Activated CD8-positive, alpha-beta memory T cell treated with anti-CD3 and anti-CD28 coated beads, Interleukin-2, amount 50 U/mL, for 24 hours (primary cell): ENCODE measurements around the gene EBF3.

ENCODE experiments used
- DNase-seq: peaks from one replicate; pipeline ENCODE4 v3.0.0-alpha.2; 2020; ENCODE audit errors: extremely low read depth

EBF3 gene

DNA sequence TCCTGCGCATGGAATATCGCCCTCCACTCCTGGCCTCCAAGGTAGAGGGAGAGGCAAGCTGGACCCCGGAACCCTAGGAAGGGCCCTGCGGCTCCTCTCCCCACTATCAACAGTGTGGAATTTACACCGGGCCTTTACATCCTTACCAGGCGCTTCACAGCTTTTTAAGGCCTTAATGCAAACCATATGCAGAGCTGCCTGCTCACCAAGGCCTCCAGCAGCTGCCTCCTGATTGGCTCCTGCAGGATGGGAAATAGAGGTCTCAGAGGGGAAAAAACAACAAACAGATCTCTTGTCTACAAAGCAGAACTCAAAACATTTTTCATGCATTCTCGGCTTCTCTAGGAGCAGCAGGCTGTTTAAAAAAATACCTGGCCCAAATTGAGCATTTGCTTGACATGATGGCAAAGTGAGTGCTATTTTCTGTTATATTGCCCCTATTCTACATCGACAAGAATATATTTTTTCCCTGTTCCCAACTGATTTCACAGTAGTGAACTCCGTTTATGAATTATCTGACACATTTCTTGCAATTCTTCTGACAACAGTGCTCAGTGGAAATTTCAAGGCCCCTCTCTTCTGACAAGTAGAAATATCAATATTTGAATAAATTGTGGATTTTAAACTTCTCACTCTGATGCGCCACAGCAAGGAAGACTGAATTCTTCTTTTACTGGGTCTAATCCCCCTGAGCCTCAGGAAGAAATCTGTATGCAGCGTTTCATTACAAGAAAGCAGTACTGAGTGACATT, 51.7 kb downstream of the EBF3 start:
- DNase-seq: no peak

DNA sequence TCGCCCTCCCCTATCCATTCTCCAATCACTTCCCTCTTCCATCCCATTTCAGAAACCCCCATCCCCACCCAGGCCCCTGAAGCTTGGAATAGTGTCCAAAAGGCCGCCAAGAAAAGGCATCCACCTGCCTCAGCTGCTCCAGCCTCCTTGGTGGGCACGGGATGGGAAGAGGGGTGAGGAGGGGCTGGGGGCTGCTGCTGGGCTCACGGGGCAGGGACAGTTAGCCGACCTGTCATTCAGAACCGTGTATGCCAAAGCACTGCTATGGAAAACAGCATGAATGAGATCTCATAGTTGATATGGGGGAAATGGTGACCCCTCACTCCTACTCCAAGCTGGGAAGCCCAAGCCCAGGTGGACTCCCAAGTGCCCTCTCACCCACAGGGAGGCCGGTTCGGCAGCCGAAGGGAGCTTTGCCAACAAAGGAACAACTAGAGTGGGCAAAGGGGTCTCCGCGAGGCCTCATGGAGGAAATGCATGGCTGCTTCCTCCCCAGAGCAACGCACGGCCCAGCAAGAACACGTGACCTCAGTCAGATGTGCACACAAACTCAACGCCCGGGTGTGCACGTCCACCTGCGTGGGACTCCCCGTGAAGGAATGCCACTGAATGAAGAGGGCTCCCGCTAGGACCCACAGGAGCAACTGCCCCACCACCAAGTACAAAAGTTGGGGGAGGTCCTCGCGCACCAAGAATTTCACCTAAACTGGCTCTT, 52.5 kb downstream of the EBF3 start:
- no peak for DNase-seq

DNA sequence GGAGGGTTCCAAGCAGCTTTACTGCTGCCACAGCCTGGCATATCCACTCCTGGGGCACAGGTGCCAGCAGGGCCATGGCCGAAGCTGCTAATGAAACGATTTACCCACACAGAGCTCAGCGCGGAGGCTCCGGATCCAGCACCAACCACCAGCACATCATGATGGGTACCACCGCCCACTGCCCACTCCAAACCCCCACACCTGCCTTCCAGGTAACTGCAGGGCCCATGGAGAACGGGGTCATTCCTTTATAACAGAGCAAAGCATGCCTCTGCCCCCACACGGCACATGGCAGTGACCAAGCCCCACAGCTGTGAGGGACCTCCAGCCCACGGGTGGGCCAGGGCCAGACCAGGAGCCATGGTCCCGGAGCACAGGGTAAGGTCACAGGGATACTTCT, 53.2 kb downstream of the EBF3 start:
- no peak for DNase-seq

DNA sequence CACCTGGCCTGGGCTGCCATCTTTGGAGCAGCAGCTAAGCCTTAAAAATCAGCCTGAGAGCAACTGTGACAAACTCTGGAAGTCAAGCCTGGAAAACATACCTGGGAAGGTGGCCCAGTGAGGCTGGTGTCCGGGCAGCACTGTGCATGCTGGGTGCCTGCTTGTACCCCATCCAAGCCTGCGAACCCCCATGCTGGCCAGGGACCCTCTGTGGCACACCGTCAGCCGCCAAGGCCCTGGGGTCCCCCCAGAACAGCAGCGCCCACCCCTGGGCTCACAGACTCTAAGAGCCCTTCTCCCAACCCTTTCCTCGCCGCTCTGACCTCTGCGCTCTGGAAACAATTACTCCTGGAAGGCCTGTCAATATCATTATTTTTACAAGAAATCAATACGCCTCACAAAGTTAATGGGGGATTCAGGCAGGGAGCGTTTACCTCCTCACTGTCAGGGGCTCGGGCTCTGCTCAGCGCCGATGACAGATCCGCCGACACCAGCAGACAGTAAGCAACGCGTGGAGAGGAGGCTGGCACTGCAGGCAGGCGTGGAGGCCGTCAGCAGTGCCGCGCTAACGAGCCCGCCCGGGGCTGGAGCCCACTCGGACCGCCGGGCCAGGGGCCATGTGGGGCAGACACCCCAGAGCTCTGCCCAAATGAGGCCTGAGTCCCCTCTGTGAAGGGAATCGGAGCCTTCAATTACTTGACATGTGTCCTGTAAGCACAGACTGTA, 54.4 kb downstream of the EBF3 start:
- no peak for DNase-seq

DNA sequence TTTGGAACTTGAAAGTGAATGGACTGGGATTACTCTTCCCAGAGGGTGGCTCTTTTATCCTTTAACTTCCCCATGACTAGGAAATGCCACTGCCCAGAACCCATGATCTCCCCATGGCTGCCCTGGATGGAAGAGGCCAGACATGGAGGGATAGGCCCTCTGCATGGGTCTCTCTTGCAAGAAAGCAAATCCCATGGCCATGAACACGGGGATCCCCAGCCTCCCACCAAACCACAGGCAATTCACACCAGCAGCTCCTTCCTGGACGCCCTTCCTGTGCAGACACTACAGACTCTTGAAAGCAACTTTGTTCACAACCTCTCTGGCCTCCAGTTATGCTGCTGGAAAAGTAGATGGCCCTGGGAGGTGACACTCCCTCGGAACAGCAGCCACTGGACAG, 55.0 kb downstream of the EBF3 start:
- DNase-seq: no peak

DNA sequence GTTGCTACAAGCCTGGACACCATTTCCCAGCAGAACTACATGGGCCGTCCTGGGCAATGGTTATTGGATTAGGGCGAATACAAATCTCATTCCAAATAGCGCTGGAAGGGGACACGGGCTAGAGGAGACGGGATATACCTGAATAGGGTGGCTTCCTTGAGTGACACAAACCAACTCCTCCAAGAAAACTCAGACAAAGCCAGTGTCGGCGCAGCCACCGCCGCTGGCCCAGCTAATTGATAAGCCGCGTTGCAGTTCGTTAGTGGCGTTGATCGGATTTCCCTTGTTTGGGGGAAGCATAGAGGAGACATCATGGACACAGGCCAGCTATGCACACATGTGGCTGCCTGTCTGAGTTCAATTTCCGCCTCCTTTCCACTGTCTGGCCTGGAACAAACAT, 55.7 kb downstream of the EBF3 start:
- DNase-seq: no peak

DNA sequence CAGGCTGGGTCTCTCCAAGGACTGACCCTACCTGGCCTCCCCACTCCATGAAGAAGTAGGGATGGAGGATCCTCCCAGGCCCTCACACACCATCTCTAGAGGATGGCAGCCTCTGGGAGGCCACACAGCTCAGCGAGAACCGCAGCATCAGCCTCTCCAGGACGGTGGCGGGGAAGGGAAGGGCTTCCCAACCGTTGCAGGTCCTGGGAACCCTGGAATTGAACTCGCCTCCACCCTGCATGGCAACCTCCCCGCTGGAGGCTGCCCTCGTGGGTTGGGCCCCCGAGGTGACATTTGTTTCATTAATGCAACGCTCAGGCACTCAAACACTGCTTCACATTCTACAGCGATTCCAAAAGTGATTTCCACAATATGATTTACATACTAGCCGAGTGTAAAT, 58.5 kb downstream of the EBF3 start:
- no peak for DNase-seq

DNA sequence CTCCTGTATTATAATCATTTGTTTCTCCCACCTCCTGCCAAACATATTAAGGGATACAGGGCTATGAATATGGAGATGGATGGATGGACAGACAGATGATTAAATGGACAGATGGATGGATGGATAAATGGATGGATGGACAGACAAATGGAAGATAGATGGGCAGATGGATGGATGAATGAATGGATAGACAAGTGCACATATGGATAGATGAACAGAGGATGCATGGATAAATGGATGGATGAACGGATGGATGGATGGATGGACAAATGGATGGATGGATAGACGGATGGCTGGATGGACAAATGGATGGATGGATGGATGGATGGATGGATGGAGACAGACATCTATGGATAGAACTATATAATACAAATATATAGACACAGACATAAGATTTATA, 59.8 kb downstream of the EBF3 start:
- DNase-seq: no peak

DNA sequence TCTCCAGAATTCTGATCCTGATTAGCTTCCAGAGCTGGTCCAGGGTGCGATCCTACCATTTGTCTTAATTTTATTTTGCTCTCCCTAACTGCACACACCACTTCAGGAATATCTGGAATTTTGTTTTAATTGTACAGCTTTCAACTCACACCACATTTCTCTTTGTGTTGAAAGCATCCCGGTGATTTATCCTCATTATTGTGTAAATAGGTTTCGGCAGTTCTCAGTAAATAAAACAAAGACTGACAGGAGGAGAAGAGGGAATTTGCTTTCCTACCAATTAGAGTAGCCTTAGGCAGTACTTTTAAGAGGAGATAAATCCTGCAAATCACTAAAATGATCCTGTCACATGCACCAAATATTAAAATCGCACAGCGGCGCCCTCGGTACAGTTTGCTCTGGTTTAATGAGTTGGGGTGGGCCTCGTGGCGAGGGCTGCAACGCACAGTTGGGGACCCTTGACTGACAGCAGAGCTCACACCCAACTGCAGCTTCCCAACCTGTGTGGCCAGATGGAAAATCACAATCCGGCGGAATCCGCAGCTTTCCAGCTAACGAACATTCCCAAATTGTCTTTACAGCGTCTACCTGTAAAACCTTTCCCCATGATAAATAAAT, 62.6 kb downstream of the EBF3 start:
- DNase-seq: no peak

DNA sequence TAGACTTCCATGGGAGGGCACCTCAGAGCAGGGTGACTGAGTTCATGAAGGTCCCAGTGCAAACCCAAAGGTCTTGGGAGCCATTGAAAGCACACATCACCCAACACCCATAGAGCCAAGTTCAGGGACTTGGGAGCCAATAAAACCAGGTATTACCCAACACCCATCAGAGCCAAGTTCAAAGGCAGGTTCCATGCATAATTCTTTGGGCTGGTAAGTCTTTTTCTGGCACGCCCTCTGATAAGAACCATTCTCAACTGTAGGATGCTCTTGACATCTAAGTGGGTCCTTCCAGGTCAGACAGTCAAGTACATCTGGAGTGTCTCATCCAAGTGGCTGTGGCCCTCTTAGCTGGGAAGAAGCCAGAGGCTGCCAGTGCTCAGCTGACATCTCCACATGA, 63.2 kb downstream of the EBF3 start:
- DNase-seq: no peak

DNA sequence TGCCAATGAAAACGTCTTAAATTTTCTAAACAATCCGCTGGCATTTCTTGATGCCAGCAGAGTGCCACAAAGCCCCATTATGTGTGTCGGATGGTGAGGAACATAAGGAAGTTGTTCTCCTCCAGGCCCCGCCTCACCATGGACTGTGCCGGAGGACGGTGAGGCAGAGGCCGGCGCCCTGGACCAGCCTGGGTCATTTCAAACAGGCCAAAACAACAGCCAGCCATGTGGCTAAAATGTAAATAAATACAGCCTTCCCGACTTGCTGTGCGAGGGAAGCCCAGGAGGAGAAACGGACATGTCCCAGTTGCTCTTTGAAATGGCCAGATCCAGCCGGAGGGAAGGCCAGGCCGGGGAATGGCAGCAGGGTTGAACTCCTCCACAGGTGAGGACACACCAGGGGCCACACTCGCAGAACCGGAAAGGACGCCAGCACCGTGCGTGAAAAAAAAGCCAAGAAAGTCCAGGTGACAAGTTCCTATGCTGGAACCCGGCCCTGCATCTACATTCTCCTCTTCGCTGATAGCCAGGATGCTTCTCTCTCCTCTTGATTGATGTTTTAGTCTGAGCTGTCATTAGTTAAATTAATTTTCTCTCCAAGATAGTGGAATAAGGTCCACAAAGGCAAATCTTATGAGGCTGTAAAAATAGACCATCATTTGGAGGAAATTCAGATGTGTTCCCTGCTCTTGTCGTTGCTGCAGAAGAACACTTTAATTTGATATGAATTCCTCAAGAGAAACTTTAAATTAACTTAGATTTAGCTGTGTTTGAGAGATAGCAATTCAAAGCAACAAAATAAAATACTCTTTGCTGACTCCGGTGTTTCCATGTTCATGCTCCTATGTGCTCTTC, 64.6 kb downstream of the EBF3 start:
- no peak for DNase-seq

DNA sequence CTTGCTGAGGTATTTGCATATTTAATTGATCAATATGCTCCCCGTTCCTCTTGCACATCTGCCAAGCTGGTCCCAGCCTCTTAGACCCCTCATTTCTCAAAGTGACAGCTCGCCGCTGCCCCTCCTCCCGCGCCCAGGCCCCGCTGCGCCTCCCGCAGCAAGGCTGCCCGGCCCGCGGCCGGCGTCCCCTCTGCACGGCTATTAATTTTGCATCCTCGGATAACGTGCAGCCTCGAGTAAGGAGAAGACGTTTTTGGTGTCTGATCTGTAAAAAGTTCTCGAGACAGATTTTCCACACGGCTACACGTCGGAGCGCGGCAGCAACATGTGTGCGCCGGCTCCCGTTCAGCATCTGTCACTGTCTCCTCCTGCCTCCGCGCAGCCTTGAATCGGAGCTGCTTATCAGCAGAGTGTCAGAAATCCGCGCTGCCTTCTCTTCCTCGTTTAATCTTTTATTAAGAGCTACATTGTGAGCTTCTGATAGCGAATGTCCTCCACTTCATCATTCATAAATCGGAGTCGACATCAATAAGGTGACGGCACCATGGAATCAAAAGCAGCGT, 65.3 kb downstream of the EBF3 start:
- DNase-seq: no peak

DNA sequence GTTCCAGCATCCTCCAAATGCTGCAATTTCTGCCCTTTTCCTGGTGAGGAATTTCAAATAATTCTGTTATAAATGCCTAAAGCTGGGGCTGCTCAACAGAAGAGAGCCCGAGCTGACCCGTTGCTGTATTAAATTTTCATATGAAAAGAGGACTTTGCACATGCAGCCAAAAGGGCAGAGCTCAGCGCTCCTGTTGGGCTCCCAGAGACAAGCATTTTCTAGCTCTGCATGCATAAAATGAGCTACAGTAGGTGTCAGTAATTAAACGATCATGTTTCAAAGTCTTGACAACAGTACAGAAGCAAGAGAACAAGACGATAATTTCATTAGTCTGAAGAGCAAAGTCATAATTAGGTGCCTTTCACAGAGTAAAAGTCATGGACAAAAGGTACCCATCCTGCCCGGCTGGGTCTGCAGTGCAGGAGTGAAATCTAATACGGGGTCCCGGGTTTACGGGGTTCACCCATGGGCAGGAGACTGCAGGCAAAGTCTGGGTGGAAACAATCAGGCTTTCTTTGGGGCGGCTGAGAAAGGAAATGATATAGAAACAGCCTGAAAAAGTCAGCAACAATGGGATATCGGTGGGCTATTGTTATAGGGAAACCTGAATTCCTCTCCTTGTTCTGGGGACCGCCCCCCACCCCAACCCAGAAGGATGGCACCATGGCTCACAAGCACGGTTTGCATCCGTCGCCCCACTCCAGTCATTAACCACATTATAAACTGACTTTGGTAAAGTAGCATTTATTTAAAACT, 66.0 kb downstream of the EBF3 start:
- no peak for DNase-seq

DNA sequence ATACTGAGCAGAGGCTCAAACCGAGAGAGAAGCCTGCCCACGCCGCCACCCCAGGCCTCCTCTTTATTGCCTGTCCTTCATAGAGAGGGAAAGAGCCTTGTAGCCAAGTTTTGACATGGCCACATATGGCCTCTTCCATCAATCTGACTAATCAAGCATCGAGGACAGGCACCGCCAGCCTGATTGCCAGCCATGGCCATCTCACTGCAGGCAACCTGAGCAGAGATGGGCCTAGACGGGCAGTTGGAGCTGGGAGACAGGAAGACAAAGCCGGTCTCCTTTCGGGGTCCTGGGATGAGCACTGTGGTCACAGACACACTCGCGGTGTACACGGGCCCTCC, 67.2 kb downstream of the EBF3 start:
- DNase-seq: no peak

DNA sequence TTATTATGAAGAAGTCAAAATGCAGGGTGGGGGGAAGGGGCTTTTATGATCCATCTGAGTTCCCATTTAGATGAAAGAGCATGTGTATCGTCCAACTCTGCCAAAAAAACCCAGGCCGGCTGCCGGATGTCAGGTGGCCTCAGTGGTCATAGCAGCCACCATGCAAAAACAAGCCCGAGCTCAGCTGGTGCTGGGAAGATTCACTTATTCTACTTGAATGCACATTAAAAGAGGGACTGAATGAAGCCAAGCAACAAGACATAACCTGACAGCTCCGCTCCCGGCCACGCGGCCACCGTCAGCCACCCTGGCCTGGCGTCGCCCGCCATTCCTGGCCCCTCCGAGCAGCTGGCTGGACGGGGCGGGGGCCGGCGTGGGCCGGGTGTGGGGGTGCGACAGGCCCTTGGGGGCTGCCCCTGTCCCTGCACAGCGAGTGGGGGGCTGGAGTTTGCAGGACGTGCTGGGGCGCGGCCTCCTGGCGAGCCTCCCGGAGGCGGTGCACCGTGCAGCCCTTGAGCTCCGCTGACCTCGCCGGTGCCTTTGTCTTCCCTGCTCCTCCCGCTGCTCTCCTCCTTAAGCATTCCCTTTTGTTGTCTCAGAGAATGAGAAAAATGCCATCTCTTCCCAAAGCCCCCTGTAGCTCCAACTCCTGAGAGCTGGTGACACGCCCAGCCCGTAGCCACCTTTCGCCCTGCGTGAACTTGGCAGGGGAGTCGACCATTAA, 67.8 kb downstream of the EBF3 start:
- no peak for DNase-seq

DNA sequence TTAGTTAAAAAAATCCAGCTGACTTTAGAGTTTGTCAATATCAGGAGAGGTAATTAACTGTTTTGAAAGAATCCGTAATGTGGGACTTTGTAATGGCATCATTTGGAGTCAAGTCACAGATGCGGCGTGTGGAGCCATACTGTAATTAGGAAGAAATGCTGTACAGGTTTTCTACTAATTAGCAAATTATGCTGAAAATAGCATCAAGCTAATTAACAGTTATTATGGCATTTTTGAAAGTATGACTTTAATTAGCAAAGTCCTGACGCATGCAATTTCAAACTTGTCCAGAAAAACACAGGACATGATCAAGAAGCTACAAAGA, 68.3 kb downstream of the EBF3 start:
- DNase-seq: no peak

DNA sequence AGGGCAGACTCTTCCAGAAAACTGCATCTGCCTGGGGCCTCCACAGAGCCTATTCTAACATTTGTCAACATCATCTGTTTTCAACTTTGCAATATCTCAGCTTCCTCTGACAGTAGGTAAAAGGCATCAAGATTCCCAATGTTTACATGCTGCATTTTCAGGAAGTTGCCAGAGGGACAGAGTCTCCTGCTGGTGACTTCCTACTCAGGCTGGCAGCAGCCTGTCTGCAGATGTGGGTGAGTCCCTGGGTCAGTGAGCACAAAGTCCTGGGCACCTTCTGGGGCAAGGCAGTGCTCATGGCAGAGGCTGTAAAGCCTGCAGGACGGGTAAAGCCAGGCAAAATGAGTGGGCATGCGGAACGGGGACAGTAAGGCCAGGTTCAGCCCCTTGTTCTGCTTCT, 69.4 kb downstream of the EBF3 start:
- DNase-seq: no peak

DNA sequence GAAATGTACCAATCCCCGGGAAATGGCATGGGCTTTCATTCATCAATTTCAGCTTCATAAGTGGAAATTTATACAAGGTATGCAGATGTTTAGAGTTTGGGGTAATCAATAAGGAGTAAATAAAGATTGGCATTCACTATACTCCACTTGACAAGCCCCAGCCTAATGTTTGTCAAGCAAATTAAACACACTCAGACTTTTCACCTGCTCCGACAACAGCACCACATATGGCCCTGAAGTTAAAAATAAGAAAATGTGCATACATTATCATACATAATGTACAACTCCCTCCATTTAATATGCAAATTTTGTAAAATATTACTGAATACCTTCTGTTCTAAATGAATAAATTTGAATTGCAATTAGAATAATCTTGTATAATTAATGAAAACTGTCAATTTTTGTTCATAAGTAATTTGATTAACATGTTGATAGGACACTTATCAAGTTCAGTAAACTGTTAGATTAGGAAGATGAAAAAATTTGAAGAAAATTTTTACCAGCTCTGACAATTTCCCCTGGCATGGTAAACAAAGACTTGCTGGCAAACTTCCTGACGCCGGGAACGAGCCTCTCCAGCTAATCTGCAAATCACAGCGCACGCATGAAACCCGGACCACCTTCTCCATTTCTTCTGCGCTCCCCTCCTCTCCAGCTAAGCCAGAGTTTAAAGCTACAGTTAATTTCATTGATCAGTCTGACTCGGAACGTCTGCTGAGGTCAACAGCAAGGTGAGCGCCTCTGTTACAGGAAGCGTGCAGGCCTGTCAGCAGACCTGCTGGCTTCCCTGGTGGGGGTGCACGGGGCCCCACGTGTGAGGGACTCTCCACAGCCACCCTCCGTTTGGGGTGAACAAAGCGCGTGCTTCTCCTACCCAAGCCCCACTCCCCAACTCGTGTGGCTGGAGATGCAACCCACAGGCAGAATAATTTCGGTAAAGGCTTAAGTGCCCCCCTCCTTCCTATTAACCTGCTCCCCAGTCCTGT, 70.7 kb downstream of the EBF3 start:
- DNase-seq: no peak

DNA sequence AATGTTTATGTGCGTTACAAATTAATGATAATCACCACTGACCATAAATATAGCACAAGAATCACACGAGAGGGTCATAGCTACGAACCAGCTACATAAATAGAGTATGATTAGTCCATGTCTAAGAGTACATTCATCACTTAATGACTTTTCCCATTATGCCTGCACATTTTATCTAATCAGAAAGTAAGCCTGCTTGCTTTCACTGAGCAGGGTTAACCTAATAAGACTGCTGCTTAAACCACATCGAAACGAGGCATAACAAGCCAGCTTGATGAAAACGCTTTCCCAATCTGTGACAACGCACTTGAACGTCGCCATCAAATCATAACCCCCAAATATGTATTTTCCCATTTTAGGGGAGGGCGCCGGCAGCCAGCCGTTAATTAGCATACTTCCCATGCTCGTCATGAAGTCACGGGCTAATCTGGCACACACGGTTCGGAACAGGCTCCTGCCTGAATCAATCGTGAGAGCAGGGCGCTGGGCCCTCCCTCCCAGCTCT, 71.5 kb downstream of the EBF3 start:
- no peak for DNase-seq
